ENCODE results near the gene KIF20B.

GRCh38 chr10:89695307-89695706 lies 6.1 kb upstream of the KIF20B start:
- TF ChIP-seq, protein P1, sequence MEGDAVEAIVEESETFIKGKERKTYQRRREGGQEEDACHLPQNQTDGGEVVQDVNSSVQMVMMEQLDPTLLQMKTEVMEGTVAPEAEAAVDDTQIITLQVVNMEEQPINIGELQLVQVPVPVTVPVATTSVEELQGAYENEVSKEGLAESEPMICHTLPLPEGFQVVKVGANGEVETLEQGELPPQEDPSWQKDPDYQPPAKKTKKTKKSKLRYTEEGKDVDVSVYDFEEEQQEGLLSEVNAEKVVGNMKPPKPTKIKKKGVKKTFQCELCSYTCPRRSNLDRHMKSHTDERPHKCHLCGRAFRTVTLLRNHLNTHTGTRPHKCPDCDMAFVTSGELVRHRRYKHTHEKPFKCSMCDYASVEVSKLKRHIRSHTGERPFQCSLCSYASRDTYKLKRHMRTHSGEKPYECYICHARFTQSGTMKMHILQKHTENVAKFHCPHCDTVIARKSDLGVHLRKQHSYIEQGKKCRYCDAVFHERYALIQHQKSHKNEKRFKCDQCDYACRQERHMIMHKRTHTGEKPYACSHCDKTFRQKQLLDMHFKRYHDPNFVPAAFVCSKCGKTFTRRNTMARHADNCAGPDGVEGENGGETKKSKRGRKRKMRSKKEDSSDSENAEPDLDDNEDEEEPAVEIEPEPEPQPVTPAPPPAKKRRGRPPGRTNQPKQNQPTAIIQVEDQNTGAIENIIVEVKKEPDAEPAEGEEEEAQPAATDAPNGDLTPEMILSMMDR (conservative IDR thresholded peaks at IDR 0.05 in 1 of 2, IDR thresholded peaks at IDR 0.05 in 1 of 2; ENCODE audit: extremely low read depth in 1 of 2, insufficient read depth in 1 of 2, low read depth in 1 of 2, low read length in 2 of 2) = no peak
- no peak for TF ChIP-seq EZH2 (IDR thresholded peaks at IDR 0.05; ENCODE audit: borderline replicate concordance, low read length)

Data from mammary epithelial cell (primary cell).